Cardiac muscle cell (in vitro differentiated cells and primary cell): ENCODE results near the gene ZNF471. TPM values are rescaled to one million over a fixed set of nuclear protein-coding genes. Genes with fewer than 3 reads are reported as not detected.
A peak's percentile ranks its signal among the peaks of the same experiment; 100 is the strongest.

Experiments used
- DNase-seq, 2 donors: peaks; one replicate each; pipeline versions ENCODE4 v3.0.0 to v3.0.0-alpha.2; 2010 to 2017; ENCODE audit warnings: low read depth in 1 of 2, low spot score in 1 of 2
- H3K27ac ChIP-seq: fragments of 200-600 bp; sonication (generic); 2 replicates; pipeline ENCODE4 v1.5.1; 2016
- H3K27me3 ChIP-seq: fragments of 200-600 bp; sonication (generic); 2 replicates; pipeline ENCODE4 v1.6.0; 2016; ENCODE audit warnings: control low read depth
- H3K36me3 ChIP-seq: fragments of 200-600 bp; sonication (generic); 2 replicates; pipeline ENCODE4 v1.5.1; 2016; ENCODE audit warnings: control low read depth
- H3K4me1 ChIP-seq: fragments of 200-600 bp; sonication (generic); 2 replicates; pipeline ENCODE4 v1.8.1; 2017; ENCODE audit warnings: low read depth, mild to moderate bottlenecking, mixed run types
- H3K4me3 ChIP-seq: fragments of 200-600 bp; sonication (generic); 2 replicates; pipeline ENCODE4 v1.5.1; 2016; ENCODE audit warnings: mild to moderate bottlenecking
- H3K9me3 ChIP-seq: fragments of 200-600 bp; sonication (generic); 2 replicates; pipeline ENCODE4 v1.5.1; 2017; ENCODE audit warnings: low read depth, mild to moderate bottlenecking, control low read depth
- polyA plus RNA-seq: library from polyadenylated mRNA; unstranded; fragments of >200 nt; fragmentation: Nextera tagmentation; extraction: Ambion mirVana; gene quantifications from 2 replicates; pipeline ENCODE4 v1.2.1, GENCODE V29; 2016
- total RNA-seq: library from RNA; depleted of rRNA; stranded (reverse); fragments of >200 nt; gene quantifications from 2 replicates; pipeline ENCODE4 v1.2.3, GENCODE V29; 2016
- TF ChIP-seq, protein P1 (sequence below): IDR thresholded peaks from 2 replicates; pipeline ENCODE4 v1.5.1; 2012; ENCODE audit warnings: low read depth, mild to moderate bottlenecking, low read length

The ZNF471 gene
- 1.7 and 2.8 TPM in 2 replicates for total RNA-seq
- 0.83 and 4.1 TPM in 2 replicates for polyA plus RNA-seq

DNA sequence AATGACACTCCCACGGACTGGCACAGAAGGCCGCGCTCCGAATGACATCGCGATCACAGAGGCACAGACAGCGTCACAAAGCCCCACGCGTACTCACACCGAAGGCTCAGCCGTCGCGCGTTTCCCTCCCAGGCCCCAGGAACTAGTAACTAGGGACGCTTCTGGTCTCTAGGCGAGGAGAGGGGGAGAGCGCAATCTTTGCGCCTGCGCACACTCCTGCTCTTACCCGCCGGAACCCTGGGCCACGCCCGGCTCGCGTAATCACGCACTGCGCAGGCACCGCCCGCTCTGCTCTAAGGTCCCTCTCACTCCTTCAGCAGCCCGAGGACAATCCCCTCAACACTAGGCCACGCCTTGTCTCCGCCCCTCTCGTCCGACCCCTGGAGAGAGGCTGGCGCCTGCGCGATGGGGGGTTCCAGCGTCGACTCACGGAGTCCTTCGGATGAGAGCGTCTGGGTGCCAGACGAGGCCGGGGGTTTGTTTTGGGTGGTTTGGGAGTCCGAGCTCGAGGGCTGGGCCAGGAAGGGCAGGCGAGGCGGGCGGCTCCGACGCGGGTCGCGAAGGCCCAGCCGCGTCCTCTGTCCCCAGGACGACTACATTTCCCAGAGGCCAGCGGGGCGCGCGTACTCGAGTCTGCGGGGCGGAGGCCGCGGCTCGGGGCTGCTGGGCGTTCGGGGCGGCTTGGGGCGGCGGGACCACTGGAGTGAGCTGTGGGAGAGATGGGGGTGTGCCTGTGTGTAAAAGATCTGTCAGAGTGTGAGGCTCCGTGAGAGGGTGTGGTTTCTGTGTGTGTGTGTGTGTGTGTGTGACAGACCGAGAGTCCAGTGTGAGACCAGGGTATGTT lies at the start of gene ZNF471:
Gene ZNF471, plus strand, starts transcription at position 410 of the 844 bp plus-strand sequence. CDS start 3,717 bp downstream, outside the sequence.
- TF ChIP-seq, protein P1, sequence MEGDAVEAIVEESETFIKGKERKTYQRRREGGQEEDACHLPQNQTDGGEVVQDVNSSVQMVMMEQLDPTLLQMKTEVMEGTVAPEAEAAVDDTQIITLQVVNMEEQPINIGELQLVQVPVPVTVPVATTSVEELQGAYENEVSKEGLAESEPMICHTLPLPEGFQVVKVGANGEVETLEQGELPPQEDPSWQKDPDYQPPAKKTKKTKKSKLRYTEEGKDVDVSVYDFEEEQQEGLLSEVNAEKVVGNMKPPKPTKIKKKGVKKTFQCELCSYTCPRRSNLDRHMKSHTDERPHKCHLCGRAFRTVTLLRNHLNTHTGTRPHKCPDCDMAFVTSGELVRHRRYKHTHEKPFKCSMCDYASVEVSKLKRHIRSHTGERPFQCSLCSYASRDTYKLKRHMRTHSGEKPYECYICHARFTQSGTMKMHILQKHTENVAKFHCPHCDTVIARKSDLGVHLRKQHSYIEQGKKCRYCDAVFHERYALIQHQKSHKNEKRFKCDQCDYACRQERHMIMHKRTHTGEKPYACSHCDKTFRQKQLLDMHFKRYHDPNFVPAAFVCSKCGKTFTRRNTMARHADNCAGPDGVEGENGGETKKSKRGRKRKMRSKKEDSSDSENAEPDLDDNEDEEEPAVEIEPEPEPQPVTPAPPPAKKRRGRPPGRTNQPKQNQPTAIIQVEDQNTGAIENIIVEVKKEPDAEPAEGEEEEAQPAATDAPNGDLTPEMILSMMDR = no peak
- Histone ChIP-seq H3K4me3 (peak within 1 kb of the TSS; percentile 39), H3K9me3 (no peaks in the 10 kb centered on the region), H3K27ac (peak within 1 kb of the TSS; percentile 97), H3K36me3 (no peaks in the 10 kb centered on the region), H3K27me3 (no peaks in the 10 kb centered on the region), H3K4me1 (no peaks in the 10 kb centered on the region)
- DNase-seq = peak; percentile 93 to 99

DNA sequence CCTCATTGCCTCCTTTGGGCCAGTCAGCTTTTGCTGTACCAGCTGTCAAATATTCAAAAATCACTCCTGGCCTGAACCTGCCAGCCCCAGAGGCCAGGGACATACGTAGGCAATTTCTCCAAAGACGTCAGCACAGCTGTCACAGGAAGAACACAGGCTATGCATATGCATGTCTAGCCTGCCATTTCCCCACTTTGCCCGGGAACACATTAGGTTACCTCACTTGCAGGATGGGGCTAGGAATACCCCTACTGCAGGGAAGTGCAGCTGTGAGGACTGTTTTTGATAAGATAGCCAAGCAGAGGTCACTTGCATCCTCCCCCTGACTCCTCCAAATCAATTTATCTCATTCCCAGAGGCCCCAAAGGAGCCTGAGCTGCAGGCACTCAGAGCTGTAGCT lies 33.3 kb upstream of the ZNF471 start:
- H3K4me3 ChIP-seq = no peak overlapping the region
- no peaks in the 10 kb centered on the region for H3K36me3 ChIP-seq
- TF ChIP-seq, protein P1 = no peak
- no peaks in the 10 kb centered on the region for H3K27me3 ChIP-seq
- peak overlapping the region; percentile 69 for H3K27ac ChIP-seq
- H3K9me3 ChIP-seq = no peaks in the 10 kb centered on the region
- no peak for DNase-seq
- no peaks in the 10 kb centered on the region for H3K4me1 ChIP-seq

DNA sequence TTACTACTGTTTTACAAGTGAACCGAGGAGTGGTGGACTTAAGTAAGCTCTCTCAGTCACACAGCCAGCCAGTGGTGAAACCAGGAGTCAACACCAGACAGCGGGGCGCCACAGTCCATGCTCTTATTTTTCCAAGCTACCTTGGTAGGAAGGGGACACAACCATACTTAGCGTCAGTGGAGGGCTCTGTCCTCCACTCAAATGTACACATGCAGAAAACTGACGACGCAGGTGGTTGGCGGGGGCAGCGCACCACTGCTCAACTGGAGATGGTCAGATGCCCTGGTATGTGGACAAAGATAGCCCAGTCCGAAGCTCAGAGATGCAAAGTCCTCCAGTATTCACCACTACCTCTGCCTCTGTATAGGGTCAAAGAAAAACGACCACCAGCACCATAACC lies 31.6 kb upstream of the ZNF471 start:
- DNase-seq = no peak
- Histone ChIP-seq H3K36me3 (no peaks in the 10 kb centered on the region), H3K4me3 (no peak overlapping the region), H3K9me3 (no peaks in the 10 kb centered on the region), H3K4me1 (no peaks in the 10 kb centered on the region), H3K27ac (no peak overlapping the region), H3K27me3 (no peaks in the 10 kb centered on the region)
- TF ChIP-seq, protein P1 = no peak

DNA sequence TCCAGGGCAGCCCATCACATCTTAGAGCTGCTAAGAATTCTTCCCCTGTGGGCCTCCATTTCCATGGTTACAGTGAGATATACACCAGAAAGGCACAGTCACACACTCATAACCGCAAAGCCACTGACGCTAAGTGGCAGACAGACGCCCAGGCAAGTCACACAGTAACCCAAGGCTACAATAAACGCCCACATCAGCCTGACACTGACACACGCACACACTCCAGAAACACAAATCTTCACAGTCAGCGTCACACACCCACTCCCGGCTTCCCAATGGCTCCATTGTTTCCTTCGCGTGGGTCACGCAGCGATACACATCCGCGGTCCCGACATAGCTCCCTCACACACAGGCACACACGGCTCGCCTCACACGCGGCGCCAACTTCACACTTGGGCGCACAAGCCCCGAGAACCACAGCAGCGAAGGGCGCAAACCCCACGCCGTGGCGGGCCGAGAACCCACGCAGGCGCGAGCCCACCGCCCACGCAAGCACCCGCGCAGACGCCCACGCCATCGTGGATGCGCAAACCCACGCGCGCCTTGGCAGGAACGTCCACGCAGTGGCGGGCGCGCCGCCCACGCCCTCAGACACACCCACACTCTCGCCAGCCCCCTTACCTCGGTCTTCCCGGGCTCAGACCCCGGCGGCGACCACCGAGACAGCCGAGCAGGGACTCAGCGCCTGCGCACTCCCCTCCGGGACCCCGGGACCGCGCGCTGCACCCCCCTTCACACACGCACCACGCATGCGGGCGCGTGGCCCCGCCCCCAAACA lies 30.8 kb upstream of the ZNF471 start, which contains the start of gene ZNF667:
Gene ZNF667, minus strand, starts transcription at position 695 of the 778 bp plus-strand sequence. CDS start 14,975 bp downstream, outside the sequence.
- H3K9me3 ChIP-seq = no peaks in the 10 kb centered on the region
- TF ChIP-seq, protein P1 = no peak
- peak within 1 kb of the TSS; percentile 69 for H3K4me3 ChIP-seq
- peak within 1 kb of the TSS; percentile 79 for H3K27ac ChIP-seq
- peak; percentile 24 to 31 for DNase-seq
- H3K4me1 ChIP-seq = no peaks in the 10 kb centered on the region
- H3K27me3 ChIP-seq = no peaks in the 10 kb centered on the region
- H3K36me3 ChIP-seq = no peaks in the 10 kb centered on the region

DNA sequence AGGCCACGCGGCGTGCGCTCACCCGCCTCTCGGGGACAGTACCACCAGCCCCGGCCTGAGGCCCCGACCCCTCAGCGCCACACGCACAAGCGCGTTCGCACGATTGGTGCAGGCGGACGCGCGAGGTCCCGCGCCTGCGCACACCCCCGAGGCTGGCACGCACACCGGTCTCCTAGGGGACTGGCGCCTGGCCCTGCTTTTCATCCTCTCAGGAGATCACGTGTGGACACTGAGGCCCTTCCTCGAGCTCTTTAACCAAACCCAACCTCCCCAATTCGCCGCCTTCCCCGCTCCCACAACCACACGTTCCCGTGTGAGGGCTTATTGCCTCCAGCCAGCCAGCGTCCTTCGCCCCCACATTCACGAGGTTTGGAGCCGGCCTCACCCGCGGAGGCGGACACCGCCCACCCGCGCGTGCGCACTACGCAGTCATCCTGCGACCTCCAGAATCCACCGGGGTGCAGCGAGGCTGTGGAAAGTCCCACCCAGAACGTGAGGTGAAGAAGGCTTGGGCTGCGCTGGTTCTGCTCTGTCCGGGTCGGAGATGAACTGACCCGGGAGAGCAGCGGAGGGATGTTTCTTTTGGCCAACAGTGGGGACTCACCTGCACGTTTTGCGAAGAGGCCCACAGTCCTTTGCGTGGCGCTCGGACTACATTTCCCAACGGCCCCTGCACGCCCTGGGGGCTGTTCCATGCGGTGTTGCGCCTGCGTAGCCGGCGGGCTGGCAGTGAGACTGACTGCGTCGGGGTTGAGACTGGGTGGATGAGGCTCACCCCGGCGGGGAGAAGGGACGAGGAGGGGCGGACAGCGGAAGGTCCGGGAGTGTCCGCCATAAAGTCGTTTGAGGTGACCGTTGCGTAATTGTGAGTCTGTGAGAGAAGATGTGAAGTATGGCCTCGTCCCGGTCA lies 30.0 kb upstream of the ZNF471 start:
- H3K36me3 ChIP-seq = no peaks in the 10 kb centered on the region

More for the DNA sequence above, 30.0 kb upstream of the ZNF471 start:
- H3K4me3 ChIP-seq = peak overlapping the region; percentile 69
- no peaks in the 10 kb centered on the region for H3K4me1 ChIP-seq
- DNase-seq = peak; percentile 81 to 95
- H3K9me3 ChIP-seq = no peaks in the 10 kb centered on the region
- peak overlapping the region; percentile 79 for H3K27ac ChIP-seq
- TF ChIP-seq, protein P1 = no peak
- no peaks in the 10 kb centered on the region for H3K27me3 ChIP-seq
